NCI-H146 treated with DMSO at 0.1 percent for 48 hours (cell line): ENCODE data around the gene ZC3H7B.

Source experiments
- DNase-seq: peaks from one replicate; lab custom pipeline; 2025; ENCODE audit not compliant: unreplicated experiment; lab: John Stamatoyannopoulos, UW

Gene ZC3H7B

GRCh38 chr22:41324821-41325528 lies 23.6 kb downstream of the ZC3H7B start:
- no peak for DNase-seq

DNA sequence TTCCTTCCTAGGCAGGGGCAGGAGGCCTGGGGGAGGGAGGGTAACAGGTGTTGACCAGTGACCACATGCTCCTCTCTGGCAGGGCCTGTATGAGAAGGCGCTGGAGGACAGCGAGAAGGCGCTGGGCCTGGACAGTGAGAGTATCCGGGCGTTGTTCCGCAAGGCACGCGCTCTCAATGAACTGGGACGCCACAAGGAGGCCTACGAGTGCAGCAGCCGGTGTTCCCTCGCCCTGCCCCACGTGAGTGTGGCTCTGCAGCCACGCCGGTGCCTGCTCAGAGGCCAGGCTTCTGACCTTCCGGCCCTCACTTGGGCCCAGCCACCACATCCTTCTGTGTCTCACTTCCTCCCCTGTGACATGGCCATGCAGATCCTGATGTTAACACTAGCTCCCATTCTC lies 25.8 kb downstream of the ZC3H7B start:
- DNase-seq = no peak

DNA sequence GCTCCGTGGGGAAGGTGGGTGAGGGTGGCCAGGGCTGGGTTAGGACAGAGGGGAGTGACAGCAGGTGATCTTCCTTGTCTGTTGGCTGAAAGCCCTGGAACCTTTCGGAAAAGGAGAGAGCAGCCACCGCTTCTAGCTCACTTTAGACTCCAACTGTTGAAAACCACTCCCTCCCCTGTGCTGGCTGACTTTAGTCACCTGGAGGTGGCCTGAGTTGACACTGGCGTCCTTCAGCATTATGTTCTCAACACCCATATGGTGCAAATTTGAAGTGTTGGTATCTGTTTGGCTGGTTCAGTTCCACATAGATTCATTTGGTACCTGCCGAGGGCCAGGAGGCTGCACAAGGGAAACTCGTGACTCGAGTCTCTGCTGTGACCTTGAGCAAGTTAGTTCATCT lies 28.8 kb downstream of the ZC3H7B start:
- DNase-seq = no peak

DNA sequence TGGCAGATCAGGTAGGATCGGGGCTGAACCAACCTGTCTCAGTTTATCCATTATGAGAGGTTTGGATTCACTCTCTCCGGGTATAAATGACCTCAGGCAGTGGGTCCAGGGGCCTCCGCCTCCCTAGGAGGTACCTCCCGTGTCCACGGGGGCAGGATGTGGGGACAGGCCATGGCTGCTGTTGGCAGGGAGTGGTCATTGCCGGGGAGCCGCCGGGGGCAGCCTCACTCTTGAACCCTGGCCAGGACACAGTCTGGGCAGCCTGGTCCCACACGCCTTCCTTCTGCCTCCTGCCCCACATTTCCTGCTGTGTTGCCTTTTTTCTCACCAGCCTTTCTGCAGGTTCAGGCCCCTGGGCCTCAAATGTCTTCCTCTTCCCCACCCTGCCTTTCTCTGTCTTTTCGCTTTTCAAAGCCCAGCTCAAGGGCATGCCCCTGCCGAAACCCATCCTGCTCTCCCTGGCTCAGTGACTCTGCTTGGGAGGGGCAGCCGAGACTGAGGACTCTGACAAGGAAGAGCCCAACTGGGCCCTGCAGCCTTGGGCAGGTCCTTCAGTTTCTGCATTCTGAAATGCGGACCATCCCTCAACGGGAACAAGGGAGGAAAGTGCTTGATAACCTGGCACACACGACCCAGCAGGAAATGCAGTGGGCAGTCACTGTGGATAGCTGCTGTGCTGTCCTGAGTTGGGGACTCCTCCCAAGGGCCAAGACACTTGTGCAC lies 31.1 kb downstream of the ZC3H7B start:
- no peak for DNase-seq

DNA sequence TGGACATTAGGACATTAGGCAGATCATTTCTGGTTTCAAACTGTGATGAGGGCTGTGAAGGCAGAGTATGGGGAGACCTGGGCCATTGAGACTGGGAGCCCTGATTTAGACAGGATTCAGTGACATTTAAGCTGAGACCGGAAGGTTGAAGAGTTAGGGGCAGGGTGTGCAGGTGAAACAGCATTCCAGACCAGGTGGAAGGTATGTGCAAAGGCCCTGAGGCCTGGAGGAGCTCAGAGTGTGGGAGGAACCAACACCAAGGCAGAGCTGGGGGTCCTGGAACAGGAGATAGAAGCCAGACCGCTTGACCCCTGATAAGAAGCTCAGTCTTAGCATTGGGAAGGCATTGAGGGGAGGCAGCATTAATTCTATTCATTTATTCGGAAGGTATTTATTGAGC lies 32.5 kb downstream of the ZC3H7B start:
- DNase-seq = no peak

GRCh38 chr22:41334215-41334614 lies 32.9 kb downstream of the ZC3H7B start:
- DNase-seq = no peak

DNA sequence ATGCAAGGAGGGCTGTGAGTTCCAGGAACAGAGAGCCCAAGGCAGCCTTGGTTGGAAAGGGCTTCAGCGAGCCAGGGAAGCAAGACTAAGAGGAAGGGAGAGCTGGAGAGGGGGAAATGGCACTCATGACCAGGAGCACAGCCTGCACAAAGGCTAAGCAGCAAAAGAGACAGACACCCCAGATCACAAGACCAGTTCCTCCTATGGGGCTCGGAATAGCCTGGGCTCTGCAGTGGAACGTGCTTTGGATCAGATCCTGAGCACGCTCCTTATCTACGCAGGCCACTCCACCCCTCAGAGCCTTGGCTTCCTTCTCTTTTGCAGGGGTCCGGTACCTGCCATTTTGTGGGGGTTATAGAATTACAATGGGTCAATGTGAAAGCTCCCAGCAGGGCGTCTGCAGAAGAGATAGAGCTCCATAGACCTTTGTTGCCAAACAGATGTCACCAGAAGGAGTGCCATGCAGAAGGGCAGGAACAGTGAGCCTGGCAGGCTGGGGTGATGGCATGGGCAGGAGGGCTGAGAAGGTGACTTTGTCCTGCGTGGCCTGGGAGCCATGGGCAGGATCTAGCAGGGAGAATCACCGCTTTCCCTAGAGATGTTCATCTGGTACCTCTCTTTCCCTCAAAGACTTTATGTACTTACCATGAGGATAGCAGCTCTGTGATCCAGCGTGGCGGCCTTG lies 33.8 kb downstream of the ZC3H7B start:
- no peak for DNase-seq

GRCh38 chr22:41338614-41339212 lies 37.4 kb downstream of the ZC3H7B start:
- DNase-seq = no peak

- DNase-seq = no peak
Observed at GRCh38 chr22:41339823-41340222, 38.5 kb downstream of the ZC3H7B start.

- DNase-seq = no peak
Observed at GRCh38 chr22:41340357-41340756, 39.0 kb downstream of the ZC3H7B start.

GRCh38 chr22:41341012-41341411 lies 39.7 kb downstream of the ZC3H7B start:
- DNase-seq = no peak

GRCh38 chr22:41341990-41342389 lies 40.7 kb downstream of the ZC3H7B start:
- no peak for DNase-seq

GRCh38 chr22:41343300-41343699 lies 42.0 kb downstream of the ZC3H7B start:
- DNase-seq = no peak

GRCh38 chr22:41343717-41344116 lies 42.4 kb downstream of the ZC3H7B start:
- no peak for DNase-seq

GRCh38 chr22:41344189-41344788 lies 43.0 kb downstream of the ZC3H7B start:
- no peak for DNase-seq

- no peak for DNase-seq
Observed at GRCh38 chr22:41345807-41346335, 44.5 kb downstream of the ZC3H7B start.

DNA sequence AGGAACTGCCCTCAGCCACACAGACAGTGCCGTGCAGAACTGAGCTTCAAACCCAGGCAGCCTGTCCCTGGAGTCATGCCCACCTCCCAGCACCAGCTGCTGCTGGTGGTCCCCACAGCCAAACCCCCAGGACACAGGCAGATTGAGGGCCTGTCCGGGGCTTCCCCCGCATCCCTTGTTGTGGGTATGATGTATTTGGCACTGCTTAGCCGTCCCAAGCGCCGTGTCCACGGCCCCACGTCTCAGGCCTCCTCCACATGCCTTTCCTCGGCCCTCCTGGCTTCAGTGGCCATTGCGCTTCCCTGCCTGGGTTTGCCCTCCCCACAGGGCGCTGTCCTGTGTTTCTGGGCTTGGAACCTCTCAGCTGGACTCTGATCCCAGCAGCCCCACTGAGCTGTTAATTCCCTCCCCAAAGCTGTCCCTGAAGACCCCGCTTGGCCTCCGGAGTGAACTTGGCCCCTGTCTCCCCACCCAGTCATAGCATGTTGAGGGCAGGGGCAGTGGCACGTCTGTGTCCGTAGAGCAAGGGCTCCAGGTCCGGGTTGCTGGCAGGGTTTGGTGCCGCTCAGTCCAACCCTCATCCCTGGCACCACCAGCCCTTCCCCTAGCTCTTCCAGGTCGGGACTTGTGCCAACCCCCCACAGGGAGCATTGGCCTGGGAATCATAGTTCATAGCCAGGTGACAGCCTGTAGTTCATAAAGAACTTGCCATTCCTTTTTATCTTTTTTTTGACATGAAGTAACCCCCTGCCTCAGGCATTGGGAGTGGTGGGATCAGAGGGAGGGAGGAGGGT lies 45.9 kb downstream of the ZC3H7B start:
- DNase-seq = no peak

GRCh38 chr22:41348964-41349484 lies 47.7 kb downstream of the ZC3H7B start:
- no peak for DNase-seq

DNA sequence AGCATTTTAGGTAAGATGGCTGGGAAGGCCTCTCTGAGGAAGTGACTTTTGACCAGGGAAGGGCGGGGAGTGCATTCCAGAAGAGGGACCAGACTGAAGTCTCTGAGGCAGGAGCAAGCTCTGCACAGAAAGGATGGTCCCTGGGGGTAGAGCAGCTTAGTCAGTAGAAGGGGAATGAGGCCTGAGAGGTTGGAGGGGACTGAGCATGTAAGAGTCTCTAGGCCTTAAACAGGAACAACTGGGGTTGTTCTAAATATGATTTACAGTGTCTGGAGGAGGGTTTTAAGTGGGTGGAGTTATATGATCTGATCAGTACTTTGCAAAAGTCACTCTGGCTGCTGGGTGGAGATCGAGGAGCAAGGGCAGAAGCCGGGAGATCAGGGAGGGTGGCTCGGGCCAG lies 48.8 kb downstream of the ZC3H7B start:
- no peak for DNase-seq

- DNase-seq = no peak
Observed at GRCh38 chr22:41351011-41351410, 49.7 kb downstream of the ZC3H7B start.
